Medulla oblongata (tissue), 1 donor: ENCODE data around the gene PIGK.

Experiments
- DNase-seq: peaks from one replicate; pipeline ENCODE4 v3.0.0-alpha.2; 2015; ENCODE audit errors: extremely low spot score

Gene PIGK

GRCh38 chr1:77039111-77039510 lies 180.1 kb downstream of the PIGK start:
- no peak for DNase-seq
